C4-2B (cell line): Measurements from ENCODE around the gene OCA2.

Experiments
- H3K27ac ChIP-seq: fragments of 450-650 bp; 2 replicates; pipeline ENCODE4 v1.5.1; 2017
- ZFX ChIP-seq: fragments of 450-650 bp; IDR thresholded peaks from 2 replicates; pipeline ENCODE4 v1.6.1; 2017
- TF ChIP-seq, protein P1 (sequence below): fragments of 450-650 bp; conservative IDR thresholded peaks from 2 replicates; pipeline ENCODE4 v1.5.1; 2017; ENCODE audit warnings: mild to moderate bottlenecking

OCA2 gene

DNA sequence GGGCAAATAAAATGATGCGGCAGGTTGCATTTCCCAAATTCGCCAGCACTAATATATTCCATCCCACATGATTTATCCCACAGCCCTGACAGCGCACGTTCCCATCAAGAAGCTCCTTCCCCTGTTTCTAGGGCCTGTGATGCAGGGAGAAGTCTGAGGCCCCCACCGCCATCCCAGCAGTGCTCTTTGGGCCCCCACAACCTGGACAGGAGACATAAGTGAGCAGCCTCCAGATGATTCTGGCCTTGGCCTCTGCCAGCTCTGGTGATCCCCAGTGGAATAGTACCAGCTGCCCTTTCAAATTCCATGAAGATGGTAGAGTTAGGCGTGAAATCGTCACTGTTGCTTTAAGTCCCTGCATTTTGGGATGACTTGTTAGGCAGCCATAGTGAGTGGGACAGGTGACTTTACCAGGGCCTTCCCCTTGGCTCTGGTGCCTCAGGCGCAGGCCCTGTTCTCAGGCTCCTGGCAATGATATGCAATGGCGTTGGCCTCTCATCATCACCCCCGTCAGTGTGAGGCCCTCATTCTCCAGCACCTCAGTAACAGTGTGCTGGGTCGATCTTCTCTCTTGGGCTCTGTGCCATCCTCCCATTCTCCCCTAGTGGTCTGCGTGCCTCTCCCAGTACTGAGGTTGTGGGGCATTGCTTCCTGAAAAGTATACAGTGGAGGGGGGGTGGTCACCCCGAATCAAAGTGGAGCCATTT is 263.7 kb downstream of the OCA2 start:
- TF ChIP-seq ZFX: no peak
- TF ChIP-seq, protein P1, sequence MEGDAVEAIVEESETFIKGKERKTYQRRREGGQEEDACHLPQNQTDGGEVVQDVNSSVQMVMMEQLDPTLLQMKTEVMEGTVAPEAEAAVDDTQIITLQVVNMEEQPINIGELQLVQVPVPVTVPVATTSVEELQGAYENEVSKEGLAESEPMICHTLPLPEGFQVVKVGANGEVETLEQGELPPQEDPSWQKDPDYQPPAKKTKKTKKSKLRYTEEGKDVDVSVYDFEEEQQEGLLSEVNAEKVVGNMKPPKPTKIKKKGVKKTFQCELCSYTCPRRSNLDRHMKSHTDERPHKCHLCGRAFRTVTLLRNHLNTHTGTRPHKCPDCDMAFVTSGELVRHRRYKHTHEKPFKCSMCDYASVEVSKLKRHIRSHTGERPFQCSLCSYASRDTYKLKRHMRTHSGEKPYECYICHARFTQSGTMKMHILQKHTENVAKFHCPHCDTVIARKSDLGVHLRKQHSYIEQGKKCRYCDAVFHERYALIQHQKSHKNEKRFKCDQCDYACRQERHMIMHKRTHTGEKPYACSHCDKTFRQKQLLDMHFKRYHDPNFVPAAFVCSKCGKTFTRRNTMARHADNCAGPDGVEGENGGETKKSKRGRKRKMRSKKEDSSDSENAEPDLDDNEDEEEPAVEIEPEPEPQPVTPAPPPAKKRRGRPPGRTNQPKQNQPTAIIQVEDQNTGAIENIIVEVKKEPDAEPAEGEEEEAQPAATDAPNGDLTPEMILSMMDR: no peak
- no peak overlapping the region for H3K27ac ChIP-seq

DNA sequence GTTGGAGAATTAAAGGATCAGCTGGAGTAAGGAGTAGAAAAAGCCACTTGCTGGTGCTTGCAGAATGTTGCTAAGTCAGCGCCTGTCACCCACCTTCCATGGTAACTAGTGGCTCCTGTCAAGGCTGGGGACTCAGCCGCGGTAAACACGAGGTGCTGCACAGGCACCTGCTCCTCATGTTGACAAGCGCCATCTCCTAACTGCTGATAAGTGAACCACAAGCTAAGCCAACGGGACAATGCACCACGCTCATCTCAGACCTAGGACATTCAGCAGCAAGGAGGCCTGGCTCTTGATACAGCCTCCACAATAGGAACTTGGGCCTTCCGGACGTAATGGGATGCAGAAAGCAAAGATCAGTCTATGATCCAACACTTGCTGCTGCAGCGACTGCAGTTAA is 264.4 kb downstream of the OCA2 start:
- H3K27ac ChIP-seq: no peak overlapping the region
- TF ChIP-seq ZFX: no peak
- TF ChIP-seq, protein P1: no peak

DNA sequence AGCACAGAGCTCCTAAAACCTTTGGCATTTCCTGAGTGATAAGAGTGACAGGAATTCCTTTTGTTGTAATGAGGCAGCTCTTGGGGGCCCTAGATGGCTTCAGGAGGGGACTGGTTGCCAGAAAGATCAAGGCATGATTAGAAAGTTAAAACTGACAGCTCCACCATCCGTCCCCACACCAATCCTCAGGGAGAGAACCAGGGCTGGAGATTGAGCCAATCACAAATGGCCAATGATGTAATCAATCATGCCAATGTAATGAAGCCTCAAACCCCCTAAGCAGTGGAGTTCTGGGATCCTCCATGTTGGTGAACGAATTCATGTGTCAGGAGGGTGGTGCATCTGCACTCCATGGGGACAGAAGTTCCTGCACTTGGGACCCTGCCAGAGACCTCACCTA is 265.1 kb downstream of the OCA2 start:
- TF ChIP-seq ZFX: no peak
- TF ChIP-seq, protein P1: no peak
- H3K27ac ChIP-seq: no peak overlapping the region

DNA sequence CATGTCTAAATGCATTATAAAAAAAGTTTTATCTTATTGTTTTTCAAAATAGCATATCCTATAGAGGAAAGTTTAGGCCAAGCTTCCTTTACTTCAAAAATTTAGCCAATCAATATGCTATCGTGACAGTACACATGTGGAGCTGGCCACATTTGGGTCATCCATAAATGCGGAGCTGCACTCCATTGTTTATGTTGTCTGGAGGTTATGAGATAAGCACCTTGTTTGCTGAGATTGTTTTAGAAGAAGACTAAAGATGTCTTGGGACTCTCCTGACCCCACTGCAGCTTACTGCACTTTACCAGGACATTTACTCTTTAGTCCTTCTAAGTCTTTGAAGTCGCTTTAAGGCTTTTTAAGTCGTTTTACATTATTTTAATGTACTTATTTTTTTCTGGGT is 265.9 kb downstream of the OCA2 start:
- H3K27ac ChIP-seq: no peak overlapping the region
- TF ChIP-seq, protein P1: no peak
- no peak for TF ChIP-seq ZFX

DNA sequence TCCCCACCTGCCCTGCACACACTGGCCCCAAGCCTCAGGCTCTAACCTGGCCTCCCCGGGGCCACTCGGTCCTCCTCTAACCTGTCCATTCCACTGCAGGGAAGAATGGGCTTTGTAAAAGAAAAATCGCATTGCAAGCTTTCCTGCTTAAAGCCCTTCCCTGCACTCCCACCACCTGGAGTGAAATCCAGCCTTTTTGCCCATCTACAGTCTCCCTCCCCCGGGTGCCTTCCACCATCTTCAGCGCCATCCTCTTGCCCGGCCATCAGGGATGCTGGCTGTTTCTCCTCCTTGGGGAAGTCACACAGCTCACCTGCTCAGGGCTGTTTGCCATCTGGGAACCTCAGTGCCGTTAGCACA is 266.9 kb downstream of the OCA2 start:
- TF ChIP-seq ZFX: no peak
- TF ChIP-seq, protein P1: no peak
- no peak overlapping the region for H3K27ac ChIP-seq

DNA sequence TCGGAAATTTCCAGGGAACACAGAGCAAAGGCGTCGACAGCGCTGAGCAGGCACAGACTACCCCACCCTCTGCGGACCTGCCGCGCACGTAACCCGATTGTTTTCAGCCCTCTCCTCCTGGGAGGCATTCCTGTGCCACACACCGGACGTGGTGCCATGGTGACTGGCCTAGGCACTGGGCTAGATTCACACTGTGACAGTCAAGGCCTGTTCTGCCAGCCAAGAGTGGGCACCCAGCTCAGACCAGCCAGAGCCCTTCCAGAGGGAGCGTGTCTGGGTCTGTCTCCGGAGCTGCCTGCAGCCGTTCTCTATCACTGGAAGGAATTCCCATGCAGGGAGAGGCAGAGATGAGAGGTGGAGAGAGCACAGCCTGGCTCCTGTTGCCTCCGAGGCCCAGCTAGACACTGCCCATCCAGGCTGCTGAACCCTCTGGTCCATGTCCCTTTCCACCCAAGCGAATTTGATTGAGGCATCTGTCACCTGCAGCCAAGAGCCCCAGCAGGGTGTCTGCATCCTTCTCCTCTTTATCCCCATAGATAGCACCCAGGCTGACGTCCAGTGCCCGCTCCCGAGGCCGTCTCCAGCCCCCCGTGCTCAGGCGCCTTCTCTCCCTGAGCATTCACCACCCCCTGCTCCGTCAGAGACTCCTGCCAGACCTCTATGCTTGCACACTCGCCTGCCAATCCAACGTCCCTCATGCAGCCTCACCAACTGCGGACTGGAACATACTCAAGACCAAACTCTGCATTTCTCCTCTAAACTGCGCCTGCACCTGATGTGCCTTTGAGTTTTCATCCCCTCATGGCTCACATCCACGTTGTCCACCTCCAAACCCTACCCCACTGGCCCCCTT is 267.5 kb downstream of the OCA2 start:
- no peak for TF ChIP-seq ZFX
- TF ChIP-seq, protein P1: no peak
- no peak overlapping the region for H3K27ac ChIP-seq

DNA sequence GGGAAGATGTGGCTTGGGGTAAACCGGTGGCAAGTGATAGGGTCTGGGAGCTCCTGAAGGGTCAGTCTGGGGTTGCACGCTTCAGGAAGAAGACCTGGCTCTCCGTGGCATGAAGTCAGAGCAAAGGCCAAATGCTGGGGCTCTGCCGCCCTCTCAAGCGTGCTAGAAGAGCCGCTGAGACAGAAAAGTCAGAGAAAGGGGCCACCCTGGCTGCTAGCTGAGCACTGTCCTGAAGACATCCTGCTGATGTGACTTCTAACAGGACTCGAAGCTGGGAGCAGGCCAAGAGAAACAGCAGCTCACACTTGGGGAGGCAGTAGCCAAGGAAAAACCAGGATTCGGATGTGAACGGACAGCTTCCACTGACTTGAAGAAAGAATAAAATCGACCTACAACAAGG is 270.4 kb downstream of the OCA2 start:
- TF ChIP-seq ZFX: no peak
- TF ChIP-seq, protein P1: no peak
- H3K27ac ChIP-seq: no peak overlapping the region
